ENCODE results near the gene DNAJC3.

The DNAJC3 gene

DNA sequence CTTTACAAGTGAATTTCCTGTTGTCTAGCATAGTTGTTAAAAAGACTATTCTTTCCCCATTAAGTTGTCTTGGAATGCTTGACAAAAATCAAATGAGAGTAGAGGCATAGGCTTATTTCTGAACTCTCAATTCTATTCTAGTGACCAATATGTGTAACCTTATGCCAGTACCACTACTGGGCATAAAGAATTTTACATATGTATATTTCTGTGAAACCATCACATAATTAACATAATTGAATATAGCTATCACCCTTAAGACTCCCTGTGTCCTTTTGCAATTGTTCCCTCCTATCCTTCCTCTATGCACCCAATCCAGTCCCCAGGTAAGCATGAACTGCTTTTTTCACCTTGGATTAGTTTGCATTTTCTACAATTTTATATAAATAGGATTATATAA, 165.0 kb downstream of the DNAJC3 start:
- DNase-seq (ENCODE audit: low read depth in 2 of 2), result no peak

DNA sequence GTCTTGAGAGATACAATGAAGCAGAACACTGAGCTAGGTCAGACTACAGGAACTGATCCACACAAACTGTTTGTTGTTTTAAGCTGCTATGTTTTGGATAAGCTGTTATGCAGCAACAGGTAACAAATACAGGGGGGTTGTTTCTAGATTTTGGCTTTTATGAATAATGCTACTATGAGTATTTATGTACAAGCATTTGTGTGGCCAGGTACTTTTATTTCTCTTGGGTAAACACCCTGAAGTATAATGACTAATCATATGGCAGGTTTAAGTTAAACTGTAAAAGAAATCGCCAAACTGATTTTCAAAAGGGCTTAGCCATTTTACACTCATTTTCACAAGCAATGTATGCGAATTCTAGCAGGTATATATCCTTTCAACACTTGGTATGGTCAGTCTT, 166.0 kb downstream of the DNAJC3 start:
- DNase-seq (ENCODE audit: low read depth in 2 of 2), result no peak

All from stimulated activated CD8-positive, alpha-beta memory T cell treated with anti-CD3 and anti-CD28 coated beads, Interleukin-15, amount 100 ng/mL, for 48 hours (primary cell).